GM12878 (cell line): Measurements from ENCODE around the gene WDR75. TPM values are rescaled to one million over a fixed set of nuclear protein-coding genes. Genes with fewer than 3 reads are reported as not detected.

ENCODE experiments used
- DPF2 ChIP-seq: fragments of 450-650 bp; IDR thresholded peaks from 2 replicates; pipeline ENCODE4 v1.6.1; 2017; ENCODE audit warnings: mild to moderate bottlenecking
- HCFC1 ChIP-seq: fragments of 150-350 bp; IDR thresholded peaks from 2 replicates; pipeline ENCODE4 v1.6.1; 2014; ENCODE audit warnings: low read length
- MYB ChIP-seq: fragments of 150-350 bp; IDR thresholded peaks from 2 replicates; pipeline ENCODE4 v1.6.1; 2014; ENCODE audit warnings: mild to moderate bottlenecking, low read depth, low read length, borderline replicate concordance
- polyA plus RNA-seq, 11 experiments: library from polyadenylated mRNA; depleted of rRNA in 4 of 11; unstranded in 6 of 11; stranded (reverse) in 5 of 11; fragments of >200 nt; fragmentation: Nextera tagmentation in 4 of 11; fragmentation: Illumina TruSeq in 1 of 11; extraction: Ambion mirVana in 4 of 11; extraction: Trizol in 1 of 11; gene quantifications; 1 replicate in 1 of 11; 2 replicates in 10 of 11; pipeline versions ENCODE4 v1.2.1 to v1.2.3, GENCODE V29; 2011 to 2016; ENCODE audit warnings: inconsistent platforms in 2 of 11, missing spikeins in 2 of 11, low read depth in 1 of 11
- total RNA-seq, 4 experiments: library from RNA; depleted of rRNA in 3 of 4; stranded (reverse); fragments of >200 nt in 3 of 4; fragmentation: Illumina TruSeq in 1 of 4; extraction: Trizol in 1 of 4; gene quantifications; 2 replicates each; pipeline versions ENCODE4 v1.2.1 to v1.2.3, GENCODE V29; 2013 to 2021
- TF ChIP-seq, protein P1 (sequence below): fragments of 450-650 bp; IDR thresholded peaks from 2 replicates; pipeline ENCODE4 v1.6.1; 2016; ENCODE audit warnings: mild to moderate bottlenecking
- TF ChIP-seq, protein P2 (sequence below): fragments of 450-650 bp; IDR thresholded peaks from 2 replicates; pipeline ENCODE4 v1.6.1; 2017; ENCODE audit warnings: mild to moderate bottlenecking
- TF ChIP-seq, protein P3 (sequence below): fragments of 450-650 bp; IDR thresholded peaks from 2 replicates; pipeline ENCODE4 v1.6.1; 2016; ENCODE audit warnings: mild to moderate bottlenecking, moderate library complexity, borderline replicate concordance

The WDR75 gene
- total and polyA plus RNA-seq, 10 of the 15 experiments (the other 5 are each of a cell fraction or from before 2014, with no cell fraction given): 53.1 to 98.5 (median 71.5) TPM

DNA sequence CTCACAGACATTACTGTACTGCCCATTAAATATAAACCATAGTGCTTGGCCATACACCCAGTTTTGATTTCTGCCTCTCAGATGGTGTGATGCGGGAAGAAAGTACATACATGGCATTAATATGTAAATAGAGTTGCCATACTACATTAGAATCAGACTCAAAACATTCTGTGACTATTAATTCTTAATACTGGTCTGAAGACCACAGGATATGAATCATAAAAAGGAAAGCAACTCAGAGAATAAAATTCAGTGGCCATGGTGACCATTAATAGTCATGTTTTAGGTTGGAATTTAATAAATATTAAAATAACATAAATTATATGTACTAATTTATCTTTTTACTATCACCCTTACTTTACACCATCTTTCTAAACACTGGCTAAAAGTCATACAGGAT is 33.0 kb upstream of the WDR75 start (continued):
- TF ChIP-seq, protein P1, sequence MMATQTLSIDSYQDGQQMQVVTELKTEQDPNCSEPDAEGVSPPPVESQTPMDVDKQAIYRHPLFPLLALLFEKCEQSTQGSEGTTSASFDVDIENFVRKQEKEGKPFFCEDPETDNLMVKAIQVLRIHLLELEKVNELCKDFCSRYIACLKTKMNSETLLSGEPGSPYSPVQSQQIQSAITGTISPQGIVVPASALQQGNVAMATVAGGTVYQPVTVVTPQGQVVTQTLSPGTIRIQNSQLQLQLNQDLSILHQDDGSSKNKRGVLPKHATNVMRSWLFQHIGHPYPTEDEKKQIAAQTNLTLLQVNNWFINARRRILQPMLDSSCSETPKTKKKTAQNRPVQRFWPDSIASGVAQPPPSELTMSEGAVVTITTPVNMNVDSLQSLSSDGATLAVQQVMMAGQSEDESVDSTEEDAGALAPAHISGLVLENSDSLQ: no peak
- TF ChIP-seq DPF2 (no peak), HCFC1 (no peak), MYB (no peak)
- TF ChIP-seq, protein P2, sequence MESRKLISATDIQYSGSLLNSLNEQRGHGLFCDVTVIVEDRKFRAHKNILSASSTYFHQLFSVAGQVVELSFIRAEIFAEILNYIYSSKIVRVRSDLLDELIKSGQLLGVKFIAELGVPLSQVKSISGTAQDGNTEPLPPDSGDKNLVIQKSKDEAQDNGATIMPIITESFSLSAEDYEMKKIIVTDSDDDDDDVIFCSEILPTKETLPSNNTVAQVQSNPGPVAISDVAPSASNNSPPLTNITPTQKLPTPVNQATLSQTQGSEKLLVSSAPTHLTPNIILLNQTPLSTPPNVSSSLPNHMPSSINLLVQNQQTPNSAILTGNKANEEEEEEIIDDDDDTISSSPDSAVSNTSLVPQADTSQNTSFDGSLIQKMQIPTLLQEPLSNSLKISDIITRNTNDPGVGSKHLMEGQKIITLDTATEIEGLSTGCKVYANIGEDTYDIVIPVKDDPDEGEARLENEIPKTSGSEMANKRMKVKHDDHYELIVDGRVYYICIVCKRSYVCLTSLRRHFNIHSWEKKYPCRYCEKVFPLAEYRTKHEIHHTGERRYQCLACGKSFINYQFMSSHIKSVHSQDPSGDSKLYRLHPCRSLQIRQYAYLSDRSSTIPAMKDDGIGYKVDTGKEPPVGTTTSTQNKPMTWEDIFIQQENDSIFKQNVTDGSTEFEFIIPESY: no peak
- TF ChIP-seq, protein P3, sequence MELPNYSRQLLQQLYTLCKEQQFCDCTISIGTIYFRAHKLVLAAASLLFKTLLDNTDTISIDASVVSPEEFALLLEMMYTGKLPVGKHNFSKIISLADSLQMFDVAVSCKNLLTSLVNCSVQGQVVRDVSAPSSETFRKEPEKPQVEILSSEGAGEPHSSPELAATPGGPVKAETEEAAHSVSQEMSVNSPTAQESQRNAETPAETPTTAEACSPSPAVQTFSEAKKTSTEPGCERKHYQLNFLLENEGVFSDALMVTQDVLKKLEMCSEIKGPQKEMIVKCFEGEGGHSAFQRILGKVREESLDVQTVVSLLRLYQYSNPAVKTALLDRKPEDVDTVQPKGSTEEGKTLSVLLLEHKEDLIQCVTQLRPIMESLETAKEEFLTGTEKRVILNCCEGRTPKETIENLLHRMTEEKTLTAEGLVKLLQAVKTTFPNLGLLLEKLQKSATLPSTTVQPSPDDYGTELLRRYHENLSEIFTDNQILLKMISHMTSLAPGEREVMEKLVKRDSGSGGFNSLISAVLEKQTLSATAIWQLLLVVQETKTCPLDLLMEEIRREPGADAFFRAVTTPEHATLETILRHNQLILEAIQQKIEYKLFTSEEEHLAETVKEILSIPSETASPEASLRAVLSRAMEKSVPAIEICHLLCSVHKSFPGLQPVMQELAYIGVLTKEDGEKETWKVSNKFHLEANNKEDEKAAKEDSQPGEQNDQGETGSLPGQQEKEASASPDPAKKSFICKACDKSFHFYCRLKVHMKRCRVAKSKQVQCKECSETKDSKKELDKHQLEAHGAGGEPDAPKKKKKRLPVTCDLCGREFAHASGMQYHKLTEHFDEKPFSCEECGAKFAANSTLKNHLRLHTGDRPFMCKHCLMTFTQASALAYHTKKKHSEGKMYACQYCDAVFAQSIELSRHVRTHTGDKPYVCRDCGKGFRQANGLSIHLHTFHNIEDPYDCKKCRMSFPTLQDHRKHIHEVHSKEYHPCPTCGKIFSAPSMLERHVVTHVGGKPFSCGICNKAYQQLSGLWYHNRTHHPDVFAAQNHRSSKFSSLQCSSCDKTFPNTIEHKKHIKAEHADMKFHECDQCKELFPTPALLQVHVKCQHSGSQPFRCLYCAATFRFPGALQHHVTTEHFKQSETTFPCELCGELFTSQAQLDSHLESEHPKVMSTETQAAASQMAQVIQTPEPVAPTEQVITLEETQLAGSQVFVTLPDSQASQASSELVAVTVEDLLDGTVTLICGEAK: no peak
